NCI-H1105 (cell line): Measurements from ENCODE around the gene AARS2.
A peak's percentile ranks its signal among the peaks of the same experiment; 100 is the strongest.
"Not testable (repeated sequence)": the region's sequence is repeated elsewhere in the genome, so short reads cannot be mapped to it uniquely, and the experiment has no call there.

ENCODE experiments used
- DNase-seq: peaks from one replicate; lab custom pipeline; 2025; lab: John Stamatoyannopoulos, UW

Gene AARS2

DNA sequence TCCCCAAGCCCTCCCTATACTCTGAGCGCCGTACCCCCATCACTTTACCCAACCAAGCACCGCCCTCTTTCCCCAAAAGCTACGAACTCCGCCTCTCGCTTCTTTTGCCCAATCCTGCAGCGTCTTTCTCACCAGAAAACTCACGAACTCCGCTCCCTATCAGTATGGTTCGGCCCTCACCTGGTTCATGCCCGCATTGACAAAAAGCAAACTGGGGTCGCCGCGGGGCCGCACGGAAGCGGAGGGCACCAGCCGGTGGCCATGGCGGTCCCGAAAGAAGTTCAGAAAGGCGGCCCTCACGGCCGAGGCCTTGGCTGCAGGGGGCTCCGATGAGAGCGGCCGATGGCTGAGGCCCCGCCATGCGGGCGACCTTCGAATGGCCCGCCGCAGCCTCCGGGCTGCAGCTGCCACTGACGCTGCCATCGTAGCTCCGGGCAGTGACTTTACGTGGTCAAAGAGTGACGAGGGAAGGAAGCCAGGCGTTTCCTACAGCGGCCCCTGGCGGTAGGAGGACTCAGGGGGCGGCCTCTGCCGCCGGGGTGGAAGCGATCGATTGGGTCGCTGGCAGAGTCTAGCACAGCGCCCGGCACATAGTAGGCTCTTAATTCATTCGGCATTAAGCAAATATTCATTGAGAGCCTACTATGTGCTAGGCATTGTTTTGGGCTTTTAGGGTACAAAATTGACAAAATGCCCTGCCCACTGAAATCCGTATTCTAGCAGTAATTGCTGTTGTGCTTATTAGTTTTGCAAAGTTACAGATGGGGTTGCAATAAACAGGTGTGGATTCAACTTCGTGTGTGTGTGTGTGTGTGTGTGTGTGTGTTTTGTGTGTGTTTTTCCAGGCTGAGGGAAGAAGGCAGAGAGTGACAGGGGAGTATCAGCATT lies at the start of gene AARS2:
AARS2 (minus strand) TSS at position 447 of the 888 bp plus-strand sequence; CDS start at position 423, 24 bp downstream.
- DNase-seq: peak; percentile 77

DNA sequence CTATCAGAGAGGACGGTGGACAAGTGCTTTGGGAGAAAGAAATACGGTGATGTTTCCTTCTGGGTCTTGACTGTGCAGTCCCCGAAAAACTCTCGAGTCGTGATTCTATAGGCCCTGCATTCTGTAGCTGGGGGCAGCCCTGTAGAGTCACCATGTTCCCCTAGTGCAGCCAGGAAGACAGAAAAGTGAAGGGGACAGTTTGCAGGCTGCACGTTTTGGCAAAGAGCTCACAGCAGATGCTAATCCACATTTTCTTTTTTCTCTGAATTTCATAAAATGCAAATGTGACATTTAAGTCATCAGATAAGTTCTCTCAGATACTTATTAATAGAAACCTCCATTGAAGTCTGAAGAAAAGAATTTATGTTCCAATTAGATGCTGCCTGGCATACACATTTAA lies 48.8 kb upstream of the AARS2 start:
- no peak for DNase-seq

DNA sequence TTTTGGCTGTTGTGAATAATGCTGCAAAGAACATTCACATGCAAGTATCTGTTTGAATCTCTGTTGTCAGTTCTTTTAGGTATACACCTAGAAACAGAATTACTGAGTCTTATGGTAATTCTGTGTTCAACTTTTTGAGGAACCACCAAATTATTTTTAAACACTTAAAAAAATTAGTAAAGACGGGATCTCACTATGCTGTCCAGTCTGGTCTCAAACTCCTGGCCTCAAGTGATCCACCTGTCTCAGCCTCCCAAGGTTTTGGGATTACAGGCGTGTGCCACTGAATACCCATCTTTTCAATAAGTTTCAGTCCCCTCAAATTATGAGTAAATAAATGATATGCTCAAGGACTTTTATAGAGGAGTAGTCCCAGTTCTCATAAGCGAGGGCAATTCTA lies 46.8 kb upstream of the AARS2 start:
- no peak for DNase-seq

DNA sequence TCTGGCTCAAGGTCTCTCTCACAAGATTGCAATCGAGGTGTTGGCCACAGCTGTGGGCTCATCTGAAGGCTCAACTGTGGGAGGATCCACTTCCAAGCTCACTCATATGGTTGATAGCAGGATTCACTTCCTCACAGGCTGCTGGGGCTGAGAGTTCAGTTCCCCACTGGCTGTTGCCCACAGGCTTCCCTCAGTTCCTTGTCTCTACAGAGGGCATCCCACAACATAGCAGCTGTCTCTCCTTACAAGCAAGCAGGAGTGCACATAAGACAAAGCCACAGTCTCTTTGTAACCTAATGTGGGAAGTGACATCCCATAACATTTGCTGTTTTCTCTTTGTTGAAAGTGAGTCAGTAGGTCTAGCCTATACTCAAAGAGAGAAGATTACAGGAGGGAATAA lies 43.3 kb upstream of the AARS2 start:
- DNase-seq: no peak

DNA sequence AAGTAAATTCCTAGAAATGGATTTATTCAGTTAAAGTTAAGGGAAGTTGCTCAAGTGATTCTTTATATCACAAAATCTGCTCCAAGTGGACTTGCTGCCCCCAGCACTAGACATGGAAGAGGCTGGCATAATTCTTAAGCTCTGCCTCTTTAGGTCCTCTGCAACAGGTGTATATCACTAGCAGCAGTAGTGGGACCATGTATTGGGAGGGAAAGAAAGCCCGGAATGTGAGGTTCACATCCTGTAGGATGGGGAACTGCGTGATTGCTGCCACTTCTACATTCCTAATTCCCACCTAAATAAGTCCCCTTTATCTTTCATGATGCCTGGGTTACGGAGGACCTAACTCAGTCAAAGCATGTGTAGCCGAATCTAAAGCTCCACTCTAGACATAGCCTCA lies 42.5 kb upstream of the AARS2 start:
- DNase-seq: no peak

DNA sequence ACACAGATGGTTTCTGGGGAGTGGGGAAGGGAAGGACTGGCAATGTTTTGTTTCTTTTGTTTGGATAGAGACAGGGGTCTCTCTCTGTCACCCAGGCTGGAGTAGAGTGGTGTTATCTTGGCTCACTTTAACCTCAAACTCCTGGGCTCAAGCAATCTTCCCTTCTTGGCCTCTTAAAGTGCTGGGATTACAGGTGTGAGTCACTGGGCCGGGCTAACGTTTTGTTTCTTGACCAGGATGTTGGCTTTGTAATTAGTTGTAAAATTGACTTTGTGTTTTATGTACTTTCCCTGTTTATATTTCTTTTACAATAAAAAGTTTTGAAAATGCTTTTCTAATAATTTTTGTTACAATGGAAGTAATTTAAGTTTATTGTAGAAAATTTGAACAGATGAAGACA lies 40.2 kb upstream of the AARS2 start:
- DNase-seq: no peak

DNA sequence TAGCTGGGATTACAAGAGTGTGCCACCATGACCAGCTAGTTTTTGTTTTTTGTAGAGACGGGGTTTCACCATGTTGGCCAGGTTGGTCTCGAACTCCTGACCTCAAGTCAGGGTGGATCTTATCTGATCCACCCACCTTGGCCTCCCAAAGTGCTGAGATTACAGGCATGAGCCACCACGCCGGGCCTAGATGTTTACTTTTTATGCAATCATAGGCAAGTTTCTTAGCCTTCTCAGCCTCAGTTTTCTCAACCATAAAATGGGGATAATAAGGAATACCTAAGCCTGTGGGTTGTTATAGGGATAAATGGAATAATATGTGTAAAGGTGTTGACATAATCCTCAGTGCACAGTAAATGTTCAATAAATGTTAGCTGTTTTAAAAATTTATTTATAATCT lies 39.1 kb upstream of the AARS2 start:
- DNase-seq: no peak

DNA sequence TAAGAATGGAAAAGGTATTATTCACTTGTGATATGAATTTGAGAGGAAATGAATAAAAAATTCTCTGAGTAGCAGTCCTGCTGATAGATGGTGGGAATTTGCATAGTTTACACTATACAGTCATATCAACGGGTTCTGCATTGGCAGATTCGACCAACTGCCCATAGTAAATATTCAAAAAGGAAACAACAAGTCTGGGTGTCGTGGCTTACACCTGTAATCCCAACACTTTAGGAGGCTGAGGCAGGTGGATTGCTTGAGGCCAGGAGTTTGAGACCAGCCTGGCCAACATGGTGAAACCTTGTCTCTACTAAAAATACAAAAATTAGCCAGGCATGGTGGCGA lies 37.5 kb upstream of the AARS2 start:
- not testable (repeated sequence) for DNase-seq

DNA sequence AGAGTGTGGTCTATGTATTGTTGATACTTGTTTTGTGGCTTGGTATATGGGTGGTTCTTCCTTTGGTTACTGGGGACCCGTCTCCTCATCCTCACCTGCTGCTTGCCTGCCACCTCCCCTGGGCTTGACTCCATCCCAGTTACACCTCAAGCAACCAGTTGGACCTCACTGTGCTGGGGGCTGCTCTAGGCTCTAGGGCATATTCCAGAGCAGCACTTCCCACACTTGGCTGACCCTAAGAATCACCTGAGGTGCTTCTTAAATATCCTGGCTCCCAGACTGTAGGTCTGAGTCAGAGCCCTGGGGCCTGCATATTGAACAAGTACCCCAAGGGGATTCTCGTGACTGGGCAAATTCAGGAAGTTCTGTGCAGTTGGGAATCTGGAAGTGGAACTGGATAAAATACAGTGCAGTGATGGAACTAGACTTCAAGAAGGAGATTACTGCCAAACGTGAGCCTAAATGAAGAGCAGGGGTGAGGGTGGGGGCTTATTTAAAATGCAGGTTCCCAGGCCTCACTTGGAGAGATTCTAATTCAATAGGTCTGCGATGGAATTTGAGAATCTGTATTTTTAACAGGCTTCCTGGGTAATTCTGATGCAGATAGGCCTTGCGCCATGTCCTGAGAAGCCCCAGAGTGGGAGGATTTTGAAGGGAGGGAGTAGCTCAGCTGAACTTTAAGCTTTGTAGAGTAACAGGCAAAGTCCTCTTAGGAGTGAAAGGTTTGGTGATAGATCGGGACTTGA lies 36.9 kb upstream of the AARS2 start:
- DNase-seq: no peak

DNA sequence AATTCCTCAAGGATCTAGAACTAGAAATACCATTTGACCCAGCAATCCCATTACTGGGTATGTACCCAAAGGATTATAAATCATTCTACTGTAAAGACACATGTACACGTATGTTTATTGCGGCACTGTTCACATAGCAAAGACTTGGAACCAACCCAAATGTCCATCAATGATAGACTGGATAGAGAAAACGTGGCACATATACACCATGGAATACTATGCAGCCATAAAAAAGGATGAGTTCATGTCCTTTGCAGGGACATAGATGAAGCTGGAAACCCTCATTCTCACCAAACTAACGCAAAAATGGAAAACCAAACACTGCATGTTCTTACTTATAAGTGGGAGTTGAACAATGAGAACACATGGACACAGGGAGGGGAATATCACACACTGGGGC lies 33.7 kb upstream of the AARS2 start:
- DNase-seq: not testable (repeated sequence)

DNA sequence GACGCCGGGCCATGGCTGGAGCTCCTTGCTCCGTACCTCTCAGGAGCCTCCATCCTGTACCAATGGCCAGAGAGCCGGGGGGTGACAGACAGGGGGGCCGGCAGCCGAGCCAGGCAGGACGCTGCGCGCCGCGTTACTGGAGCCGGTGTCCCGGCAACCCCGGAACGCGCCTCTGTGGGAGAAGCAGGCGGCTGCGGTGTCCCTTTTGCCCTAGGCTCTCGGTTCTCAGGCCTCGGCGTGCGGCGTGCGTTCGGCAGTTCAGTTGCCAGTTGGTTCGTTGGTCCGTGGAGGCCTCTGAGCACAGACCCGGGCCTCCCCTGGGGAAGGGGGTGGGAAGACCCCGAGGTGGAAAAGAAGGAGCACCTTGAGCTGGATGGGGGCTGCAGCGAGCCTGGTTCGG lies 29.3 kb upstream of the AARS2 start, which contains the start of gene SPATS1:
SPATS1 (plus strand) TSS at position 162 of the 400 bp plus-strand sequence. CDS start 446 bp downstream, outside the sequence.
- DNase-seq: no peak

DNA sequence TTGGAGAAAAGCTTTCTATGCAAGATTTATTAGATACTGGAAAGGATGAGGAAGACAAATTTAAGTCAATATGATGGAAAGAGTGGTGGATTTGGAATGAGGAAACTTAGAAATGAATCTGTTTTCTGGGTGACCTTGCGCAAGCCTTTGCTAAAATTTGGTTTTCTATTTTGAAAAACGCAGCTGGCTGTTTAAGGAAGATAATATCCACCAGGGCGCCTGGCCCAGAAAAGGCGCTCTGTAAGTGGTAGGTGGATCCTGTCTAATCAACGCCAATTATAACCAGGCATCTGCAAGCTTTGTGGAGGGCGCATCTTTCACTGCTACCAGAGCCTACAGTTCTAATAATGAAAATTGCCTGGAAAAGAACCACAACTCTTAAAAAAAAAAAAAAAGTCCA lies 28.9 kb upstream of the AARS2 start:
- DNase-seq: no peak

DNA sequence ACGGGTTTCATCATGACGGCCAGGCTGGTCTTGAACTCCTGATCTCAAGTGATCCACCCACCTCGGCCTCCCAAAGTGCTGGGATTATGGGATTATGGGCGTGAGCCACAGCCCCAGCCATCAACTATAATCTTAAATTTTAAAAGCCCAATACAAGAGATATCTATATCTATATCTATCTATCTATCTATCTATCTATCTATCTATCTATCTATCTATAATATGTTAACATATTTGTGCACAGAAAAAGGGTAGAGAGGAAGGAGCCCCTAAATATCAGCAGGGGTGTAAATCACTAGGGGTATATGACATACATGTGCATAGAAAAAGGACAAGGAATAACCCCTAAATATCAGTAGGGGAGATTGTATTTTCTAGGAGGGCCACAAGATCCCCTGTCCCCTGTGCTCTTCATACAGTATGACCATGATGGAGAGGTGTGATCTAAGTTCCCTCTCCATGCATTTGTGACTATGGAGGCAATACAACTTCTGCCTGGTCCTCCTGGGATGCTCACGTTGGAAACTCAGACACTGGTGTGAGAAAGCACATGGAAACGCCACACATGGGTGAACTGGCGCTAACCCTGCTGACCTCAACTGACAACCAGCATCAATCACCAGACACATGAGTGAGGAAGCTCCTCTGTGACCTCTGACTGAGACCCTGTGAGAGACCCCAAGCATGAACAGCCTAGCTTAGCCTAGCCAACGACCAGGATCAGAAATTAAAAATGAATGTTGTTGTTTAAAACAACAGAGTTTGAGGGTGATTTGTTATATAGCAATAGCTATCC lies 28.1 kb upstream of the AARS2 start:
- DNase-seq: no peak

DNA sequence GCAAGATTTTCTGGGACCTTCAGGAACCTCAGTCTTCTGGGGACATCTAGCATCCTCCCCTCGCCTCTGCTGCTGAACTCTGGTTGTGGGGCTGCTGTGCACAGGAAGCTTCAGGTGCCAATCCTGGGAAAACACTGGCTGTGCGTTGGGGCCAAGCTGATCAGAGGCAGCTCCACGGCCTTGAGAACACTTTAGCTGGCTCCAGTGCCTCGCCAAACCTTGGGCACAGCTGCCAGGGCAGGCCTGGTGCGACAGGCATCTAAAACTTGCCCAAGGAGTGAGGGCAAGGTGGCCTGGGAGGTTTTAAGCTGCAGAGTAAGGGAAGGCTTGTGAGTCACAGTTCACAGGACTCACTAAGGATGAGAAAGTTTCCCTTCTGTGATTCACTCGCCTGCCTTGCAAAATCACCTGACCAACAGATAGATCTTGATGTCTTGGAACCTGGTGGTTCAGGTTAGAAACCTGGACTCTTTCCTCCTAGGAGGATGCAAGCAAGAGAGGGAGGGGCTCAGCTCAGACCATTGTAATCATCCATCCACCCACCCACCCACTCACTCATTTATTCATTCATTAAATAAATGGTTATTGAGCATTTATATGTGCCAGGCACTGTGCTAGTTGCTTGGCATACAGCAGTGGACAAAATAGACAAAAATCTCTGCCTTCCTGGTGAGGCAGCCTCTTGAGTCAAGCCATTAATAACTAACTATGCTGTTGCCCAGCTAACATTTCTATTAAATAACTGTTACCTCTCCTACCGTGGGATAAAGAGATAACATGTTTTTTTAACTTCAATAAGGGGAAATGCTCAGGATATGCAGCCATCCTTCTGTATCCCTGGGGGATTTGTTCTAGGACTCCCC lies 26.8 kb upstream of the AARS2 start:
- no peak for DNase-seq

DNA sequence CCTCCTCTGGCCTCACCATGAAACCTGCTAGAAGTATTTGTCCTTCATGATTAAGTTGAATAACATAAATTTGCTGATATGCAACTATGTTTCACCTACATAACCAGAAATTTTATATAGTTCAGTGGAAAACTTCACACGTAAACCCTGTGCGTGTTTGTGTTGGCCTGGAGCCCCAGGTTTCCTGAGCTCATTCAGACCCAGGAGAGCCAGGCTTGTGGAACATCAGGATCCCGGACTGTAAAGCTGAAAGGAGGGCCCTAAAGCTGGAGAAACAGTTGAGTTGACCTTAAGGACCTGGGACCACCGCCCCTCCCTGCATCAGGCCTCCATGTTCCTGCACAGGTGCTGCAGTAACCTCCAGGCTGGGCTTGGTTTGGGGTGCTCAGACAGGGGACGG lies 26.2 kb upstream of the AARS2 start:
- DNase-seq: no peak

DNA sequence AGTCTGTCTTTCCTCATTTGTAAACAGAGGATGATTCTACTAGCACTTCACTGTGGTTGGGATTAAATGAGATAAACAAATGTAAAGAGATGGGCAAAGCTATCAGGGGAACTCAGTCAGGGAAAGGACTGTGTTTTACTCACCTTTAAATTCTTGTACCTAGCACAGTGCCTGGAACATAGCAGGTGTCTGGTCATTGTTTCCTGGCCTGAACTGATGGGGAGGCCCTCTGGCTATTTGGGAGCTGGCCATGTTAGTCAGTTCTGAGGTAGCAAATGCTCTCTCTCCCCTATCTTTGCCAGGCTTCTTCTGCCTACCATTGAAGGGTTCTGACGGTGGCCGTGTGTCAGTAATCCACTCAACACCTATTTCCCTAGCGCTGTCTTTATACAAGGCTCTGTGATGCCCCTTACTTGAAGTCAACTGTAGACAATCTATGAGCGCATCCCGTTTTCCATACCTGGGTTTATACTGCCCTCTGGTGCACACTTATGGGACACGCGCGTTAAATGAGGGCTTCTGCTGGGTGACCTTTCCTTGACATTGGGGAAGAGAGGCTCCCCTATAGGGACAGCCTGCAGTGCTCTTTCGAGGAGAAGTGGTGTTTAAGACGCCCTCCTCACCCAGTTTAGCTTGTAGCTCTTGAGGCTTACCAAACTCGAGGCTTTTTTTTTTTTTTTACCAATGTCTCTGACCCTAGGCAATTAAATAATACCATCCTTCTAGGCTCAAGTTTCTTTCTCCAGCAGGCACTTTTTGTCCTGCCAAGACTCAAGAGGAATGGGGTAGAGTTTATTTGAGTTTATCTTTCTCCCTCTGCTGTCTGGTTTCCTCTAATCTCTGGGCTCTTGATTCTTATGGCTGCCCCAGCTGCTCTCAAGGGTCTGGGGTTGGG lies 25.3 kb upstream of the AARS2 start:
- peak; percentile 46 for DNase-seq

DNA sequence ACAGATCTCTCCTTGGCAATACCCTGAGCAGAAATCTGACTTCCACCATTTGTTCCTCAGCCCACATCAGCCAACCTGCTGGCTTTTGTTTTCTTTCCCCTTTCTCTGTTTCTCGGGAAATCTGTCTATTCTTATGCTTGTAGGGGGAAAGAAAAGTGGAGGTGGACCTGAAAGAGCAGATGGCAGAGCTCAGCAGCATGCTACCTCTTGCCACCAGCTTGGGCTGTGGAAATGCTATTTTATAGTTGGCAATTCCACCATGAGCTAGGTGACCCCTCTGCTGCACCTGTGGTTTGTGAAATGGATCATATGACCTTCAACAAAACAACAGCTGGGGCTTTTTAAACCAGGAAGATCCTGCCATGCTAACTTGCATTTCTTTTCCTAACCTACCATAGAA lies 22.5 kb upstream of the AARS2 start:
- no peak for DNase-seq

DNA sequence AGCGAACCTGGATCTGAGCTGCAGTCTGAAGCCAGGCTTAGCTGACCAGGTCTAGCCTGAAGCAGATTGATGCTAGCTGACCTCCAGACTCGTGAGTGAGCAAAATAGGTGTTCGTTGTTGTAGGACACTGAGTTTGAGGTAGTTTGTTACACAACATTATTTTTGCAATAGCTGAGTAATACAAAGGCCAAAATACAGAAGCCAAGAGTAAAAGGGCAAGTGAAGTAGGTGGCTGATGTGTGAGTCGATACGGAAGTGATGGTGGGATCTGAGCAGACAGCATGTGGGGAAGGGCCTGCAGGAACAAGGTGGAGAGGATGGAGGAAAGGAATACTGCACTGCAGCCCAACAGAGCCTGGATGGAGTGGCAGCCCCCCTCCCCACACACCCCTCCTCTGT lies 20.8 kb upstream of the AARS2 start:
- no peak for DNase-seq

DNA sequence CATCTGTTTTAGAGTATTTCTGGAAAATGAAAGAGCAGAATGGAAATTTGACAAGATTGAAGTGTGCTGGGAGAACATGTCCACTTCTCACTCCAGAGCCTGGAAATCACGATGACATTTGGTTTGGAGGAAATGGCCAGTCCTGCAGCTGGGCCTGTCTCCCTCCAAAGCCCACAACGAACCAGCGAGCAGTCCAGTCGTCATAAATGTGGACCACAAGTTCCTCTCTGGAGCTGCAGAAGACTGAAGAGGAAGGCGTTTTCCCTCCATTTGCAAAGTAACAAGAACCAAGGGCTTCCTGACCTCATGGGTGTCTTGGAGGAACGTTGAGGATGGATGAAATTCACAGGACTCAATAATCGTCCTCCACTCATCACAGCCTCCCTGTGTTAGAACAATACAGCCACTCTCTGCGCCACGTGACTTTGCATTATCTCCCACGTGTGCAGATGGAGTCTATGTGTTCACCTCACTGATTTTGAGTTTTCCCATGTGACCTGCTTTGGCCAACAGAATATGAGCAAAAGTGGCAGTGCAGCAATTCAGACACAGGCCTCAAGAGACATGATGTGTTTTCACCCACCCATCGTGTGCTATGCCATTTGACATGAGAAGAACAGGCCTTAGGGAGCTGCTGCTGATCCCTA lies 20.2 kb upstream of the AARS2 start:
- no peak for DNase-seq

DNA sequence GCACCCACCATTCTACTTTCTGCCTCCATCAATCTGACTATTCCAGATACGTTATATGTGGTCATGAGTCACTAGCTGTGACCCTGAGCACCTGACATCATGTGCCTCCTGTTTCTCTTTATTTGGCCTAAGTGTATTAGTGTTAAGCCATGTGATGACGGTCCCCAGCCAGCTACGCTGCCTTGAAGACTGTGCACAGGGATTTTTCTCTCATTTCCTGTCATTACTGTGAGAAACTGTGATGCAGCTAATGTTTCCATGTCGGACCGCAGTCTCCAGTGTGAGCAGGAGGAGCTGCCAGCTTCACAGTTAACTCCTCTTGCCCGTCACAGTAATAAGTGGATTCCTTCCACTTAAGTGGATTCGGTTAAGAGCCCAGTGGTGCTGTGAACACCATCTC lies 19.4 kb upstream of the AARS2 start:
- DNase-seq: no peak
